OCI-LY3 (cell line): Measurements from ENCODE around the gene SCARB2.

ENCODE experiments used
- H2AFZ ChIP-seq: fragments of 200-600, 300-600 bp; shearing (Covaris generic); 2 replicates; pipeline ENCODE4 v1.6.0; 2014; ENCODE audit warnings: antibody characterized with exemption, low read depth, low read length
- H3K27ac ChIP-seq: fragments of 200-600, 300-600 bp; sonication (generic); 2 replicates; pipeline ENCODE4 v1.5.1; 2014; ENCODE audit warnings: mild to moderate bottlenecking, low read length, moderate library complexity, mixed read lengths
- H3K27me3 ChIP-seq: fragments of 200-600, 300-600 bp; sonication (generic); 2 replicates; pipeline ENCODE4 v1.6.1; 2014; ENCODE audit warnings: low read depth, low read length, mixed read lengths
- H3K36me3 ChIP-seq: fragments of 200-600, 300-600 bp; sonication (generic); replicated peaks from 2 replicates; pipeline ENCODE3; 2014; ENCODE audit warnings: low read depth, low read length, mixed read lengths
- H3K4me1 ChIP-seq: fragments of 300-600, 200-600 bp; sonication (generic); 2 replicates; pipeline ENCODE4 v1.6.1; 2014; ENCODE audit warnings: low read length, mixed read lengths
- H3K4me2 ChIP-seq: fragments of 200-600, 300-600 bp; sonication (generic); 2 replicates; pipeline ENCODE4 v1.6.1; 2014; ENCODE audit warnings: low read length, mixed read lengths
- H3K4me3 ChIP-seq: fragments of 300-600, 200-600 bp; sonication (generic); 2 replicates; pipeline ENCODE4 v1.5.1; 2014; ENCODE audit warnings: antibody characterized with exemption, mild to moderate bottlenecking, low read length, moderate library complexity
- H3K79me2 ChIP-seq: fragments of 300-600, 200-600 bp; shearing (Covaris generic); 2 replicates; pipeline ENCODE4 v1.6.1; 2014; ENCODE audit warnings: mild to moderate bottlenecking, low read length, mixed read lengths
- H3K9ac ChIP-seq: fragments of 300-600, 200-600 bp; shearing (Covaris generic); 2 replicates; pipeline ENCODE4 v1.6.0; 2014; ENCODE audit warnings: mild to moderate bottlenecking, low read length, moderate library complexity
- H3K9me3 ChIP-seq: fragments of 200-600, 300-600 bp; shearing (Covaris generic); 2 replicates; pipeline ENCODE4 v1.6.1; 2014; ENCODE audit warnings: low read length, mixed read lengths; ENCODE audit not compliant: insufficient read depth
- H4K20me1 ChIP-seq: fragments of 200-600, 300-600 bp; sonication (generic); 2 replicates; pipeline ENCODE4 v1.6.1; 2016; ENCODE audit warnings: low read length, mixed read lengths; ENCODE audit not compliant: insufficient read depth
- EZH2phosphoT487 ChIP-seq: fragments of 200-600 bp; shearing (Covaris generic); IDR thresholded peaks from 2 replicates; pipeline ENCODE4 v1.6.1; 2018; ENCODE audit warnings: antibody characterized with exemption, mixed run types, low read depth
- TF ChIP-seq, protein P1 (sequence below): fragments of 200-600, 300-600 bp; sonication (generic); IDR thresholded peaks from 2 replicates; pipeline ENCODE4 v1.5.1; 2014; ENCODE audit warnings: antibody characterized with exemption, low read length, low read depth

SCARB2 gene

GRCh38 chr4:76192236-76192635, 21.4 kb downstream of the SCARB2 start:
- peaks cover 6% of the 10 kb centered on the region; the same call in 1 of the 2 replicates for H4K20me1 ChIP-seq

GRCh38 chr4:76188557-76188956, 25.1 kb downstream of the SCARB2 start:
- H3K9ac ChIP-seq, result no peak overlapping the region
- no peaks in the 10 kb centered on the region for H3K9me3 ChIP-seq
- no peaks in the 10 kb centered on the region for H3K27me3 ChIP-seq
- TF ChIP-seq EZH2phosphoT487, result no peak
- TF ChIP-seq, protein P1, sequence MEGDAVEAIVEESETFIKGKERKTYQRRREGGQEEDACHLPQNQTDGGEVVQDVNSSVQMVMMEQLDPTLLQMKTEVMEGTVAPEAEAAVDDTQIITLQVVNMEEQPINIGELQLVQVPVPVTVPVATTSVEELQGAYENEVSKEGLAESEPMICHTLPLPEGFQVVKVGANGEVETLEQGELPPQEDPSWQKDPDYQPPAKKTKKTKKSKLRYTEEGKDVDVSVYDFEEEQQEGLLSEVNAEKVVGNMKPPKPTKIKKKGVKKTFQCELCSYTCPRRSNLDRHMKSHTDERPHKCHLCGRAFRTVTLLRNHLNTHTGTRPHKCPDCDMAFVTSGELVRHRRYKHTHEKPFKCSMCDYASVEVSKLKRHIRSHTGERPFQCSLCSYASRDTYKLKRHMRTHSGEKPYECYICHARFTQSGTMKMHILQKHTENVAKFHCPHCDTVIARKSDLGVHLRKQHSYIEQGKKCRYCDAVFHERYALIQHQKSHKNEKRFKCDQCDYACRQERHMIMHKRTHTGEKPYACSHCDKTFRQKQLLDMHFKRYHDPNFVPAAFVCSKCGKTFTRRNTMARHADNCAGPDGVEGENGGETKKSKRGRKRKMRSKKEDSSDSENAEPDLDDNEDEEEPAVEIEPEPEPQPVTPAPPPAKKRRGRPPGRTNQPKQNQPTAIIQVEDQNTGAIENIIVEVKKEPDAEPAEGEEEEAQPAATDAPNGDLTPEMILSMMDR, result no peak
- no peaks in the 10 kb centered on the region for H3K79me2 ChIP-seq
- H4K20me1 ChIP-seq, result no peaks in the 10 kb centered on the region
- H3K27ac ChIP-seq, result no peak overlapping the region
- H2AFZ ChIP-seq, result no peak overlapping the region
- H3K36me3 ChIP-seq, result no peaks in the 10 kb centered on the region
- H3K4me2 ChIP-seq, result no peak overlapping the region
- H3K4me1 ChIP-seq, result no peaks in the 10 kb centered on the region
- H3K4me3 ChIP-seq, result no peak overlapping the region

More at GRCh38 chr4:76192236-76192635, 21.4 kb downstream of the SCARB2 start:
- peaks cover 2% of the 10 kb centered on the region for H3K36me3 ChIP-seq
- H3K9me3 ChIP-seq, result no peaks in the 10 kb centered on the region
- peaks cover 8% of the 10 kb centered on the region for H3K27me3 ChIP-seq
- no peak overlapping the region for H2AFZ ChIP-seq
- no peak overlapping the region for H3K4me3 ChIP-seq
- TF ChIP-seq, protein P1, result no peak
- TF ChIP-seq EZH2phosphoT487, result no peak
- H3K79me2 ChIP-seq, result no peaks in the 10 kb centered on the region
- no peak overlapping the region for H3K9ac ChIP-seq
- H3K4me2 ChIP-seq, result no peak overlapping the region
- H3K27ac ChIP-seq, result no peak overlapping the region
- H3K4me1 ChIP-seq, result peaks cover 20% of the 10 kb centered on the region

DNA sequence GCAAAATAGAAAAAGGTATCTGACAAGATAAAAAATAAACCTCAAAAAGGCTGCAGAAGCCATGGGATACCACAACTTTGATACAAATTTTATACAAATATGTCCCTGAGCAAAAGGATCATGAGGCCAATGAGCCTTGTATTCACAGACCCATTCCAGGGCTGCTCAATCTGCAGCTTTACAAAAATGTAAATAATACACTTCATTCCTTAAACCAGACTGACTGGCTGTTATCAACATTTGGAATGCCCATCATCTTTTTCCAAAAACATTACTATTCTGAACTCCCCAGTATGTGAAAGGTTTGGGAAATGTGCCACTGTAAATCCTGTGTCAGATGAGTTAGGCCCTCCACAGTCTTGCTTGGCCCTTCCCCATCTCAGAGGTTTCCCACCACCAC, 25.5 kb downstream of the SCARB2 start:
- Histone ChIP-seq H3K27ac (no peak overlapping the region), H3K27me3 (no peaks in the 10 kb centered on the region), H2AFZ (no peak overlapping the region), H3K4me1 (no peaks in the 10 kb centered on the region), H3K79me2 (no peaks in the 10 kb centered on the region), H3K9me3 (no peaks in the 10 kb centered on the region), H3K9ac (no peak overlapping the region), H3K4me2 (no peak overlapping the region), H3K36me3 (no peaks in the 10 kb centered on the region), H3K4me3 (no peak overlapping the region), H4K20me1 (no peaks in the 10 kb centered on the region)
- TF ChIP-seq, protein P1, result no peak
- no peak for TF ChIP-seq EZH2phosphoT487

GRCh38 chr4:76187152-76187551, 26.5 kb downstream of the SCARB2 start:
- H3K4me2 ChIP-seq, result no peak overlapping the region
- no peak overlapping the region for H2AFZ ChIP-seq
- no peaks in the 10 kb centered on the region for H3K4me1 ChIP-seq
- H4K20me1 ChIP-seq, result no peaks in the 10 kb centered on the region
- H3K27ac ChIP-seq, result no peak overlapping the region
- H3K9ac ChIP-seq, result no peak overlapping the region
- no peak overlapping the region for H3K4me3 ChIP-seq
- H3K36me3 ChIP-seq, result no peaks in the 10 kb centered on the region
- no peaks in the 10 kb centered on the region for H3K9me3 ChIP-seq
- H3K27me3 ChIP-seq, result no peaks in the 10 kb centered on the region
- no peaks in the 10 kb centered on the region for H3K79me2 ChIP-seq
- TF ChIP-seq, protein P1, result no peak
- no peak for TF ChIP-seq EZH2phosphoT487
